Keratinocyte (primary cell): ENCODE results near the gene CREM.

Experiments used
- EZH2 ChIP-seq: IDR thresholded peaks from one replicate; pipeline ENCODE4 v1.6.1; 2012; ENCODE audit warnings: inconsistent platforms, mild to moderate bottlenecking, low read length, moderate library complexity
- TF ChIP-seq, protein P1 (sequence below), 3 experiments: IDR thresholded peaks in 1 of 3; conservative IDR thresholded peaks in 1 of 3; optimal IDR thresholded peaks in 1 of 3; 2 replicates in 2 of 3; 3 replicates in 1 of 3; pipeline versions ENCODE3 to v1.5.1; 2011; ENCODE audit warnings: low read length in 3 of 3, mild to moderate bottlenecking in 3 of 3, moderate library complexity in 2 of 3, control low read depth in 1 of 3, inconsistent platforms in 1 of 3; ENCODE audit not compliant: insufficient read depth in 2 of 3; ENCODE audit errors: extremely low read depth in 1 of 3

DNA sequence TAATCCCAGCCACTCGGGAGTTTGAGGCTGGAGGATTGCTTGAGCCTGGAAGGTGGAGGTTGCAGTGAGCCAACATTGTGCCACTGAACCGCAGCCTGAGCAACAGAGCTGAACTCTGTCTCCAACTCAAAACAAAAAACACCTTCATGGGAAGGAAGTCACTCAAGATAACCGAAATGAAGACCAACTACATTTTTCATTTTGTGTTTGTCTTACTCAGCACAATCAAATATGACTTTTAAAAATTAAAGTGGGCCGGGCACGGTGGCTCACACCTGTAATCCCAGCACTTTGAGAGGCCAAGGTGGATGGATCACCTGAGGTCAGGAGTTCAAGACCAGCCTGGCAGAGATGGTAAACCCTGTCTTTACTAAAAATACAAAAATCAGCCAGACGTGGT is 40.0 kb downstream of the CREM start:
- TF ChIP-seq, protein P1, sequence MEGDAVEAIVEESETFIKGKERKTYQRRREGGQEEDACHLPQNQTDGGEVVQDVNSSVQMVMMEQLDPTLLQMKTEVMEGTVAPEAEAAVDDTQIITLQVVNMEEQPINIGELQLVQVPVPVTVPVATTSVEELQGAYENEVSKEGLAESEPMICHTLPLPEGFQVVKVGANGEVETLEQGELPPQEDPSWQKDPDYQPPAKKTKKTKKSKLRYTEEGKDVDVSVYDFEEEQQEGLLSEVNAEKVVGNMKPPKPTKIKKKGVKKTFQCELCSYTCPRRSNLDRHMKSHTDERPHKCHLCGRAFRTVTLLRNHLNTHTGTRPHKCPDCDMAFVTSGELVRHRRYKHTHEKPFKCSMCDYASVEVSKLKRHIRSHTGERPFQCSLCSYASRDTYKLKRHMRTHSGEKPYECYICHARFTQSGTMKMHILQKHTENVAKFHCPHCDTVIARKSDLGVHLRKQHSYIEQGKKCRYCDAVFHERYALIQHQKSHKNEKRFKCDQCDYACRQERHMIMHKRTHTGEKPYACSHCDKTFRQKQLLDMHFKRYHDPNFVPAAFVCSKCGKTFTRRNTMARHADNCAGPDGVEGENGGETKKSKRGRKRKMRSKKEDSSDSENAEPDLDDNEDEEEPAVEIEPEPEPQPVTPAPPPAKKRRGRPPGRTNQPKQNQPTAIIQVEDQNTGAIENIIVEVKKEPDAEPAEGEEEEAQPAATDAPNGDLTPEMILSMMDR (optimal IDR thresholded peaks at IDR 0.05 in 1 of 3, IDR thresholded peaks at IDR 0.05 in 1 of 3, conservative IDR thresholded peaks at IDR 0.05 in 1 of 3; ENCODE audit: extremely low read depth in 1 of 3, insufficient read depth in 2 of 3, low read length in 3 of 3), result no peak
- TF ChIP-seq EZH2, result no peak
